ENCODE results near the gene PGRMC1. TPM values are rescaled to one million over a fixed set of nuclear protein-coding genes. Genes with fewer than 3 reads are reported as not detected.
"Not testable (repeated sequence)": the region's sequence is repeated elsewhere in the genome, so short reads cannot be mapped to it uniquely, and the experiment has no call there.

PGRMC1 gene
- total RNA-seq, result 21.9 TPM
- long read RNA-seq, transcript PGRMC1-201 (3 exons, 1,911 nt), result major isoform, 15 of 18 reads
- long read RNA-seq, partial matches to known transcripts, result 3 of 18 reads
- long read RNA-seq, other reads (novel, unspliced or antisense), result 0 of 18 reads

GRCh38 chrX:119235872-119236622 lies at the start of gene PGRMC1:
Gene PGRMC1 (plus strand): TSS chrX:119236285. CDS start chrX:119236364, 79 bp downstream.
- intact Hi-C loops (cut with DNase I), result loop anchor here (5.0 kb wide), 1 partner anchor 231 kb away; the partner anchor contains the start of gene SLC25A5
- DNase-seq (ENCODE audit: missing footprints) (peak; percentile 88), ATAC-seq (peak; percentile 96)

- ATAC-seq (no peak), DNase-seq (ENCODE audit: missing footprints) (no peak)
- intact Hi-C loops (cut with DNase I), result no loop called here
Observed at GRCh38 chrX:119186763-119187162, 49.3 kb upstream of the PGRMC1 start.

- no peak for DNase-seq (ENCODE audit: missing footprints)
- intact Hi-C loops (cut with DNase I), result no loop called here
- ATAC-seq, result no peak
Observed at GRCh38 chrX:119187298-119187697, 48.8 kb upstream of the PGRMC1 start.

- DNase-seq (ENCODE audit: missing footprints) (no peak), ATAC-seq (no peak)
- intact Hi-C loops (cut with DNase I), result no loop called here
Observed at GRCh38 chrX:119189115-119189514, 47.0 kb upstream of the PGRMC1 start.

GRCh38 chrX:119189595-119189994 lies 46.5 kb upstream of the PGRMC1 start:
- intact Hi-C loops (cut with DNase I), result no loop called here

GRCh38 chrX:119190091-119190681 lies 45.9 kb upstream of the PGRMC1 start:
- DNase-seq (ENCODE audit: missing footprints), result no peak
- intact Hi-C loops (cut with DNase I), result no loop called here
- ATAC-seq, result peak; percentile 57

More at GRCh38 chrX:119189595-119189994, 46.5 kb upstream of the PGRMC1 start:
- DNase-seq (ENCODE audit: missing footprints), result peak; percentile 68
- peak; percentile 92 for ATAC-seq

GRCh38 chrX:119190831-119191230 lies 45.3 kb upstream of the PGRMC1 start:
- DNase-seq (ENCODE audit: missing footprints) (peak; percentile 59), ATAC-seq (peak; percentile 70)
- intact Hi-C loops (cut with DNase I), result no loop called here

GRCh38 chrX:119194621-119195020 lies 41.5 kb upstream of the PGRMC1 start:
- intact Hi-C loops (cut with DNase I), result no loop called here
- ATAC-seq, result no peak

GRCh38 chrX:119201570-119201969 lies 34.5 kb upstream of the PGRMC1 start:
- no peak for DNase-seq (ENCODE audit: missing footprints)
- no peak for ATAC-seq
- intact Hi-C loops (cut with DNase I), result no loop called here

More at GRCh38 chrX:119194621-119195020, 41.5 kb upstream of the PGRMC1 start:
- no peak for DNase-seq (ENCODE audit: missing footprints)

- DNase-seq (ENCODE audit: missing footprints) (no peak), ATAC-seq (no peak)
- intact Hi-C loops (cut with DNase I), result no loop called here
Observed at GRCh38 chrX:119206203-119206602, 29.9 kb upstream of the PGRMC1 start.

GRCh38 chrX:119207483-119207882 lies 28.6 kb upstream of the PGRMC1 start:
- ATAC-seq; DNase-seq (ENCODE audit: missing footprints); intact Hi-C loops (cut with DNase I): not testable (repeated sequence)

GRCh38 chrX:119208401-119209057 lies 27.6 kb upstream of the PGRMC1 start:
- no peak for DNase-seq (ENCODE audit: missing footprints)
- ATAC-seq, result no peak
- intact Hi-C loops (cut with DNase I), result no loop called here

- intact Hi-C loops (cut with DNase I), result loop anchor here (10.0 kb wide), 1 partner anchor 96 kb away; no protein-coding TSS in a partner anchor
- not testable (repeated sequence) for DNase-seq (ENCODE audit: missing footprints); ATAC-seq
Observed at GRCh38 chrX:119210931-119211648, 25.0 kb upstream of the PGRMC1 start.

- ATAC-seq, result peak; percentile 95
- intact Hi-C loops (cut with DNase I), result loop anchor here (10.0 kb wide), 1 partner anchor 97 kb away; no protein-coding TSS in a partner anchor
- no peak for DNase-seq (ENCODE audit: missing footprints)
Observed at GRCh38 chrX:119211649-119212014, 24.5 kb upstream of the PGRMC1 start.

- ATAC-seq, result no peak
- no peak for DNase-seq (ENCODE audit: missing footprints)
- intact Hi-C loops (cut with DNase I), result loop anchor here (5.0 to 10.0 kb wide), 2 partner anchors 71 to 103 kb away; no protein-coding TSS in a partner anchor
Observed at GRCh38 chrX:119218198-119218597, 17.9 kb upstream of the PGRMC1 start.

GRCh38 chrX:119222932-119223331 lies 13.2 kb upstream of the PGRMC1 start:
- DNase-seq (ENCODE audit: missing footprints) (no peak), ATAC-seq (no peak)
- intact Hi-C loops (cut with DNase I), result no loop called here

GRCh38 chrX:119223783-119224182 lies 12.3 kb upstream of the PGRMC1 start:
- ATAC-seq (no peak), DNase-seq (ENCODE audit: missing footprints) (no peak)
- intact Hi-C loops (cut with DNase I), result no loop called here

GRCh38 chrX:119226446-119226845 lies 9.6 kb upstream of the PGRMC1 start:
- intact Hi-C loops (cut with DNase I), result no loop called here
- ATAC-seq, result no peak
- DNase-seq (ENCODE audit: missing footprints), result no peak

Data from Right ventricle myocardium inferior (tissue), 1 donor.